ENCODE results near the gene SNAPC2. TPM values are rescaled to one million over a fixed set of nuclear protein-coding genes. Genes with fewer than 3 reads are reported as not detected.

Gene SNAPC2
- total and polyA plus RNA-seq, 2 of the 13 experiments (the other 11 are each of a cell fraction or from before 2014, with no cell fraction given), result 10.2 to 12.7 TPM

DNA sequence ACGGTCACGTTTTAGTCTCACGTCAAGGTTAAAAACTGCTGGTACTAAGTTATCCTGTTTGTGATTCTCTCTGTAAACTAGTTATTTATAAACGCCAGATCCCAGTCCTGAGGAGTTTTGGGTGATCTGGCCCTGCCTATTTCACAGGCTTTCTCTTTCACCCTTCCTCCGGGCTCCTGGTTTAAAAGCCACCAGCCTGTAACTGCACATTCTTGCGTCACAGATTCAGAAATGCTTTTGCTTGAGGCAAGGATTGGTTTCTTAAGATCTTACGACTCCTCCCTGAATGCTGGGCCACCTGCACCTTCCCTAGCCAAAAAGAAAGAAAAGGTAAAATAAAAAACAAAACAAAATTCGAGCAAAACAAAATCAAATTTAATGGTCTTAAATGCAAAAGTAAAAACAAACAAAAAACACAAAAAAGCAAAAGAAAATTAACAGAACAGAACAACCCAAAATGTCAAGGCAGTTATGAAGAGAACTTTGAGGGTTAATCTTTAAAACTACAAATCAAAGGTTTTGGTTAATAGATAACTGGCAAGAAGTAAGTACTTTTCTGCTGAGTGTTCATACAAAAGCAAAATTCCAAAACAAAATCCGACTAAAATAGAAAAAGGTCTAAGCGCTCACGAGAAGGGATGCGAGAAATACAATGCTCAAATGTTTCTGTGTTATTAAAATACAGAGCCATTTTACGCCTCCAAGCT is 41.9 kb downstream of the SNAPC2 start (continued):
- TF ChIP-seq, protein P1, sequence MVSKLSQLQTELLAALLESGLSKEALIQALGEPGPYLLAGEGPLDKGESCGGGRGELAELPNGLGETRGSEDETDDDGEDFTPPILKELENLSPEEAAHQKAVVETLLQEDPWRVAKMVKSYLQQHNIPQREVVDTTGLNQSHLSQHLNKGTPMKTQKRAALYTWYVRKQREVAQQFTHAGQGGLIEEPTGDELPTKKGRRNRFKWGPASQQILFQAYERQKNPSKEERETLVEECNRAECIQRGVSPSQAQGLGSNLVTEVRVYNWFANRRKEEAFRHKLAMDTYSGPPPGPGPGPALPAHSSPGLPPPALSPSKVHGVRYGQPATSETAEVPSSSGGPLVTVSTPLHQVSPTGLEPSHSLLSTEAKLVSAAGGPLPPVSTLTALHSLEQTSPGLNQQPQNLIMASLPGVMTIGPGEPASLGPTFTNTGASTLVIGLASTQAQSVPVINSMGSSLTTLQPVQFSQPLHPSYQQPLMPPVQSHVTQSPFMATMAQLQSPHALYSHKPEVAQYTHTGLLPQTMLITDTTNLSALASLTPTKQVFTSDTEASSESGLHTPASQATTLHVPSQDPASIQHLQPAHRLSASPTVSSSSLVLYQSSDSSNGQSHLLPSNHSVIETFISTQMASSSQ (IDR thresholded peaks at IDR 0.05; ENCODE audit: low read depth), result peak; percentile 41; the same call in 1 of the 2 replicates
- TF ChIP-seq, protein P1 (CRISPR knock-in tag; IDR thresholded peaks at IDR 0.05; ENCODE audit: borderline replicate concordance), result no peak

DNA sequence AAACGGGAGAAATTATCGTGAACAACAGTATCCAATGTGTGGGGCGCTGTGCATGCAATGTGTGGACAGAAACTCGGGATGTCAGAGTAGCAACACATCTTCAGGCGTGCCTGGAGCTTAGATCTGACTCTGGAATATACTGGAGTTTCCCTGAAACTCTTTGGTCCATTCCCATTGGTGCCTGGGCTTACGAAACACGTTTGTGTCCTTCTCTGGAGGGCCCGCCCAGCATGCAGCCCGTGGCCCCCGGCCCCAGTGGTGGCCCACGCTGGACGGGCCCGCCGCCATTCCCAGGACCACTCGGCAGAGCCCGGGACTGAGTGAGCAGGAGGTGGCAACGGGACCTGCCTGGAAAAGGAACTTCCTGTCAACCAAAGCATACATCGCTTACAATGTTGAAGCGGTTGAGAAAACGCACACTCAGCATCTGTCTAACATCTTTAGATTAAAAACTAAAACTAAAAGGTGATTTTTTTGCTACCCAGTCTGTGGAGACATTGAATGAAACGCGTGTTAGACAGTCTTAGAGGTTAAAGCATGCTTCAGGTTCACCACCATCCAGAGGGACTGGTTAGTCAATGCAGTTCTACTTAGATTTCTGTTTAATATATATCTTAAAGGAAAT is 42.6 kb downstream of the SNAPC2 start:
- Histone ChIP-seq H3K36me3 (replicated peaks in 1 of 2; ENCODE audit: control insufficient read depth in 1 of 2, insufficient read depth in 2 of 2, low read length in 2 of 2) (peaks cover 14 to 70% of the 10 kb centered on the region in 2 experiments), H3K4me3 (replicated peaks in 1 of 3; ENCODE audit: insufficient read depth in 1 of 3, low read depth in 2 of 3, low read length in 3 of 3) (no peak overlapping the region), H3K27ac (ENCODE audit: extremely low read length, insufficient read depth, low read length) (peak overlapping the region; percentile 37), H3K4me1 (ENCODE audit: insufficient read depth, low read length) (peaks cover 24% of the 10 kb centered on the region), H4K20me1 (ENCODE audit: insufficient read depth, low read length) (no peaks in the 10 kb centered on the region), H3K4me2 (ENCODE audit: low read depth, low read length) (peak overlapping the region; percentile 36), H3K27me3 (ENCODE audit: control insufficient read depth in 1 of 2, insufficient read depth in 2 of 2, low read length in 2 of 2) (no peaks in the 10 kb centered on the region), H3K9me3 (ENCODE audit: low read length) (no peaks in the 10 kb centered on the region), H3K79me2 (ENCODE audit: insufficient read depth, low read length) (no peaks in the 10 kb centered on the region), H3K9ac (ENCODE audit: insufficient read depth, low read depth, low read length) (no peak overlapping the region), H2AFZ (ENCODE audit: low read length) (no peak overlapping the region)
- intact Hi-C loops (cut with micrococcal nuclease; ENCODE audit: unreplicated experiment) (no loop called here), in situ Hi-C loops (cut with HindIII; ENCODE audit: extremely low pct_ligation_motif_present, low pct_unique_long_range_greater_than_20kb) (no loop called here)
- ChIA-PET POLR2A (no interaction called here), CTCF (ENCODE audit: low intra/inter-chr PET ratio, low total read pairs) (no interaction called here)
- ATAC-seq (peak; percentile 29; the same call in 1 of the 3 replicates), FAIRE-seq (peak; percentile 60), DNase-seq (ENCODE audit: low spot score) (no peak)
- 75% methylated on average over 20 of the region's 22 CpGs for WGBS (ENCODE audit: low lambda C conversion rate)
- TSS peak; percentile 33 for BruUV-seq (replicated peaks)
- peak; percentile 96 for TF ChIP-seq MAFF (IDR thresholded peaks at IDR 0.05; ENCODE audit: low read depth, low read length)
- TF ChIP-seq MED8 (CRISPR knock-in tag; IDR thresholded peaks at IDR 0.05; ENCODE audit: insufficient replicate concordance), result no peak
- TF ChIP-seq AGO2 (optimal IDR thresholded peaks at IDR 0.05; ENCODE audit: low read depth, low read length), result peak; percentile 64
- TF ChIP-seq BORCS8-MEF2B (CRISPR knock-in tag; IDR thresholded peaks at IDR 0.05), result no peak
- no peak for TF ChIP-seq CREM (IDR thresholded peaks at IDR 0.05)
- no peak for TF ChIP-seq CREM (CRISPR knock-in tag; IDR thresholded peaks at IDR 0.05)
- TF ChIP-seq, protein P2, sequence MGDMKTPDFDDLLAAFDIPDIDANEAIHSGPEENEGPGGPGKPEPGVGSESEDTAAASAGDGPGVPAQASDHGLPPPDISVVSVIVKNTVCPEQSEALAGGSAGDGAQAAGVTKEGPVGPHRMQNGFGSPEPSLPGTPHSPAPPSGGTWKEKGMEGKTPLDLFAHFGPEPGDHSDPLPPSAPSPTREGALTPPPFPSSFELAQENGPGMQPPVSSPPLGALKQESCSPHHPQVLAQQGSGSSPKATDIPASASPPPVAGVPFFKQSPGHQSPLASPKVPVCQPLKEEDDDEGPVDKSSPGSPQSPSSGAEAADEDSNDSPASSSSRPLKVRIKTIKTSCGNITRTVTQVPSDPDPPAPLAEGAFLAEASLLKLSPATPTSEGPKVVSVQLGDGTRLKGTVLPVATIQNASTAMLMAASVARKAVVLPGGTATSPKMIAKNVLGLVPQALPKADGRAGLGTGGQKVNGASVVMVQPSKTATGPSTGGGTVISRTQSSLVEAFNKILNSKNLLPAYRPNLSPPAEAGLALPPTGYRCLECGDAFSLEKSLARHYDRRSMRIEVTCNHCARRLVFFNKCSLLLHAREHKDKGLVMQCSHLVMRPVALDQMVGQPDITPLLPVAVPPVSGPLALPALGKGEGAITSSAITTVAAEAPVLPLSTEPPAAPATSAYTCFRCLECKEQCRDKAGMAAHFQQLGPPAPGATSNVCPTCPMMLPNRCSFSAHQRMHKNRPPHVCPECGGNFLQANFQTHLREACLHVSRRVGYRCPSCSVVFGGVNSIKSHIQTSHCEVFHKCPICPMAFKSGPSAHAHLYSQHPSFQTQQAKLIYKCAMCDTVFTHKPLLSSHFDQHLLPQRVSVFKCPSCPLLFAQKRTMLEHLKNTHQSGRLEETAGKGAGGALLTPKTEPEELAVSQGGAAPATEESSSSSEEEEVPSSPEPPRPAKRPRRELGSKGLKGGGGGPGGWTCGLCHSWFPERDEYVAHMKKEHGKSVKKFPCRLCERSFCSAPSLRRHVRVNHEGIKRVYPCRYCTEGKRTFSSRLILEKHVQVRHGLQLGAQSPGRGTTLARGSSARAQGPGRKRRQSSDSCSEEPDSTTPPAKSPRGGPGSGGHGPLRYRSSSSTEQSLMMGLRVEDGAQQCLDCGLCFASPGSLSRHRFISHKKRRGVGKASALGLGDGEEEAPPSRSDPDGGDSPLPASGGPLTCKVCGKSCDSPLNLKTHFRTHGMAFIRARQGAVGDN (CRISPR knock-in tag; IDR thresholded peaks at IDR 0.05), result peak; percentile 35; the same call in 1 of the 2 replicates
- TF ChIP-seq CHCHD3 (CRISPR knock-in tag; IDR thresholded peaks at IDR 0.05), result no peak
- no peak for TF ChIP-seq STAG1 (CRISPR knock-in tag; IDR thresholded peaks at IDR 0.05)
- peak; percentile 52 for TF ChIP-seq RBM22 (optimal IDR thresholded peaks at IDR 0.05; ENCODE audit: low read length)
- 0 out of 2 replicates have a peak, but pooled peaks have one; percentile 40 for TF ChIP-seq MAFG (CRISPR knock-in tag; IDR thresholded peaks at IDR 0.05)
- peak; percentile 96 to 97 for TF ChIP-seq MAFK (conservative IDR thresholded peaks at IDR 0.05 in 1 of 2, IDR thresholded peaks at IDR 0.05 in 1 of 2; ENCODE audit: low read length in 2 of 2)
